Measurements from ENCODE around the gene GGCT.

DNA sequence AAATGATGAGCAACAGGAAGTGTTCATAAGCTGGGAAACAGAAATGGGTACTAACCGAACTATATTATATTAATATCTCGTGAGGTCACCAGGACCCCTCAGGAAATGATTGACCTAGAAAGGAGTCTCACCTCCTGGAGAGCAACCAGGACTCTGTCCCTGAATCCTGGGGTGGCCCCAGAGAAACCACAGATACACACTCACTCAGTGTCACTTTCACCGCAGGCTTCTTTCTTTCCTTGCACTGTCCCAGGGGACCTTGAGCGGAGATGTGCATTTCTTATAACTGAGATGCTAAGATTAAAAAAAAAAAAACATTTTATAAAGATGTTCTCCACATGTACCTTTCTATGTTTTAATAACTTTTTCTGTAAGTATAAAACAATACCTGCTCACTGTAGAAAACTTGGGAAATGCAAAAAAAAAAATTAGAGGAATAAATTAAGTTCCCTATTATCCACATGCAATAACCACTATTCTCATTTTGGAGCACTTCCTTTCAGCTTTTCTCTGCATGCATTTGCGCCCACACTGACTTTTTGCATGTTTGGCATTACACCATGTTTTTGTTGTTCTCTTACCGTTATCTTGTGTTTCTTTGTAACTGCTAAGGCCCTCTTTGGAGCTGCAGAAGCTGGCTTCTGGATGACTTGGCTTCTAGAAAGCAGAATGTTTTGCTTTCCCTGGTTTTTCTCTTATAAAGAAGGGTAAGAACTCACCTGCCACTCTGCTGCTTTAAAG lies 41.1 kb downstream of the GGCT start:
- no peak for TF ChIP-seq CTCF (conservative IDR thresholded peaks at IDR 0.05; ENCODE audit: low read depth, low read length)
- no peak for TF ChIP-seq EZH2 (IDR thresholded peaks at IDR 0.05; ENCODE audit: low read length, unreplicated experiment)
